Lower lobe of right lung (tissue), 2 donors: ENCODE results near the gene YEATS2. TPM values are rescaled to one million over a fixed set of nuclear protein-coding genes. Genes with fewer than 3 reads are reported as not detected.

Experiments
- ATAC-seq, 2 donors: fragments of 200-7000 bp; cut with Tn5 transposase; one replicate each; pipeline ENCODE4 v1.9.1; 2020 to 2022; ENCODE audit warnings: mild to moderate bottlenecking in 2 of 2, moderate library complexity in 2 of 2
- DNase-seq: peaks from one replicate; pipeline ENCODE4 v3.0.0-alpha.2; 2020
- H3K27ac ChIP-seq: fragments of 200-600 bp; one replicate; pipeline ENCODE4 v1.8.0; 2022
- H3K27me3 ChIP-seq: fragments of 200-600 bp; one replicate; pipeline ENCODE4 v1.8.0; 2022; ENCODE audit warnings: low read depth
- H3K36me3 ChIP-seq: fragments of 200-600 bp; one replicate; pipeline ENCODE4 v1.8.0; 2022; ENCODE audit warnings: mild to moderate bottlenecking
- H3K4me1 ChIP-seq: fragments of 200-600 bp; one replicate; pipeline ENCODE4 v1.8.0; 2022
- H3K4me3 ChIP-seq: fragments of 200-600 bp; one replicate; pipeline ENCODE4 v1.8.0; 2022; ENCODE audit warnings: mild to moderate bottlenecking
- H3K9me3 ChIP-seq: fragments of 200-600 bp; one replicate; pipeline ENCODE4 v1.8.0; 2022
- CTCF ChIP-seq: fragments of 200-600 bp; IDR thresholded peaks from one replicate; pipeline ENCODE4 v1.8.0; 2022; ENCODE audit warnings: antibody characterized with exemption, mild to moderate bottlenecking
- intact Hi-C: fragments of 100-400 bp; cut with DNase I; formaldehyde crosslinking; loops from one replicate; pipeline ENCODE4 v1.11.0; 2022
- total RNA-seq: library from RNA; stranded (reverse); fragmentation: NEBNext Ultra II Directional; extraction: Animal tissue kit (Norgen Biotek cat#: 25700); gene quantifications from one replicate; pipeline ENCODE4 v1.2.1, GENCODE V29; 2021
- donor health status: DM: no; HTN: yes; CAD: no; lungs with severe emphysema.

Gene YEATS2
- total RNA-seq, 1 donor from 2014 or later: 29.0 TPM

GRCh38 chr3:183801601-183802000 is 104.0 kb downstream of the YEATS2 start:
- peaks cover 95% of the 10 kb centered on the region for H3K36me3 ChIP-seq

GRCh38 chr3:183802989-183803388 is 105.4 kb downstream of the YEATS2 start:
- no peaks in the 10 kb centered on the region for H3K9me3 ChIP-seq
- peaks cover 97% of the 10 kb centered on the region for H3K36me3 ChIP-seq
- TF ChIP-seq CTCF: no peak
- no peaks in the 10 kb centered on the region for H3K27me3 ChIP-seq
- no peaks in the 10 kb centered on the region for H3K4me1 ChIP-seq
- no peak overlapping the region for H3K4me3 ChIP-seq
- intact Hi-C loops: no loop called here
- H3K27ac ChIP-seq: no peak overlapping the region
- peak; percentile 29 to 66 for ATAC-seq
- DNase-seq: no peak

More at GRCh38 chr3:183801601-183802000, 104.0 kb downstream of the YEATS2 start:
- no peak for TF ChIP-seq CTCF
- H3K27ac ChIP-seq: no peak overlapping the region
- H3K4me1 ChIP-seq: no peaks in the 10 kb centered on the region
- no peak for ATAC-seq
- no peak overlapping the region for H3K4me3 ChIP-seq
- DNase-seq: no peak
- no peaks in the 10 kb centered on the region for H3K27me3 ChIP-seq
- H3K9me3 ChIP-seq: no peaks in the 10 kb centered on the region
- intact Hi-C loops: no loop called here

- no peak for DNase-seq
- Histone ChIP-seq H3K9me3 (no peaks in the 10 kb centered on the region), H3K27me3 (no peaks in the 10 kb centered on the region), H3K36me3 (peaks cover 99% of the 10 kb centered on the region), H3K4me1 (no peaks in the 10 kb centered on the region), H3K4me3 (no peak overlapping the region), H3K27ac (no peak overlapping the region)
- intact Hi-C loops: no loop called here
- ATAC-seq: no peak
- TF ChIP-seq CTCF: no peak
These were observed 109.7 kb downstream of the YEATS2 start for GRCh38 chr3:183807209-183807728.

GRCh38 chr3:183807881-183808280 is 110.3 kb downstream of the YEATS2 start:
- no peak for ATAC-seq
- no peak for TF ChIP-seq CTCF

GRCh38 chr3:183808355-183808754 is 110.8 kb downstream of the YEATS2 start:
- no peaks in the 10 kb centered on the region for H3K4me1 ChIP-seq
- DNase-seq: no peak
- no peak for ATAC-seq
- no peak for TF ChIP-seq CTCF
- H3K9me3 ChIP-seq: no peaks in the 10 kb centered on the region
- no peak overlapping the region for H3K4me3 ChIP-seq
- intact Hi-C loops: no loop called here
- no peak overlapping the region for H3K27ac ChIP-seq
- H3K36me3 ChIP-seq: peaks cover 97% of the 10 kb centered on the region
- H3K27me3 ChIP-seq: no peaks in the 10 kb centered on the region

More at GRCh38 chr3:183807881-183808280, 110.3 kb downstream of the YEATS2 start:
- no peak for DNase-seq
- Histone ChIP-seq H3K4me3 (no peak overlapping the region), H3K36me3 (peaks cover 98% of the 10 kb centered on the region), H3K9me3 (no peaks in the 10 kb centered on the region), H3K27ac (no peak overlapping the region), H3K4me1 (no peaks in the 10 kb centered on the region), H3K27me3 (no peaks in the 10 kb centered on the region)
- intact Hi-C loops: no loop called here
